Left renal pelvis (tissue), 4 donors: ENCODE measurements around the gene RPTN. TPM values are rescaled to one million over a fixed set of nuclear protein-coding genes. Genes with fewer than 3 reads are reported as not detected.

ENCODE experiments used
- DNase-seq, 4 donors: peaks; one replicate each; pipeline ENCODE4 v3.0.0-alpha.2; 2013; ENCODE audit warnings: low read depth in 4 of 4, low spot score in 3 of 4
- polyA plus RNA-seq, 4 donors: library from polyadenylated mRNA; unstranded; fragments of 120-200 nt; gene quantifications; one replicate each; pipeline ENCODE4 v1.2.1, GENCODE V29; 2013; ENCODE audit not compliant: insufficient read length in 4 of 4

Gene RPTN
- polyA plus RNA-seq, 4 donors = not detected

GRCh38 chr1:152112101-152112884 is 46.7 kb downstream of the RPTN start:
- DNase-seq = no peak

GRCh38 chr1:152111515-152111968 is 47.5 kb downstream of the RPTN start:
- no peak for DNase-seq

- DNase-seq = no peak
These were observed 48.0 kb downstream of the RPTN start for GRCh38 chr1:152110860-152111514.

GRCh38 chr1:152110365-152110859 is 48.6 kb downstream of the RPTN start:
- DNase-seq = no peak

- DNase-seq = no peak
These were observed 49.1 kb downstream of the RPTN start for GRCh38 chr1:152109998-152110294.

- DNase-seq = no peak
These were observed 49.6 kb downstream of the RPTN start for GRCh38 chr1:152109231-152109997.

- no peak for DNase-seq
These were observed 50.2 kb downstream of the RPTN start for GRCh38 chr1:152108882-152109222.

- no peak for DNase-seq
These were observed 50.8 kb downstream of the RPTN start for GRCh38 chr1:152107984-152108881.

GRCh38 chr1:152107031-152107983 is 51.7 kb downstream of the RPTN start:
- no peak for DNase-seq

- DNase-seq = no peak
These were observed 54.2 kb downstream of the RPTN start for GRCh38 chr1:152104854-152105253.

Other genes with a start within 250 kb of the RPTN start
- 10 to 100 TPM; 18.3 to 41.1 (median 23.2) TPM for gene THEM4, start 249.7 kb downstream of the RPTN start, polyA plus RNA-seq
- gene S100A10, start 165.4 kb downstream of the RPTN start, polyA plus RNA-seq = 100 to 1,000 TPM; 216 to 626 (median 267) TPM
- 100 to 1,000 TPM; 278 to 306 (median 291) TPM for gene S100A11, start 122.2 kb downstream of the RPTN start, polyA plus RNA-seq
- gene TCHHL1, start 70.2 kb downstream of the RPTN start, polyA plus RNA-seq = not detected
- gene TCHH, start 43.8 kb downstream of the RPTN start, polyA plus RNA-seq = under 1 TPM; 0.05 to 0.14 (median 0.07) TPM
- gene HRNR, start 65.0 kb upstream of the RPTN start, polyA plus RNA-seq = 1 to 10 TPM in 1 of 4 donors, under 1 TPM in 3; 0.13 to 1.1 (median 0.56) TPM
- 1 to 10 TPM; 2.0 to 3.0 (median 2.6) TPM for gene FLG, start 166.0 kb upstream of the RPTN start, polyA plus RNA-seq
- gene FLG2, start 200.8 kb upstream of the RPTN start, polyA plus RNA-seq = under 1 TPM; 0.05 to 0.20 (median 0.15) TPM